Thyroid gland (tissue), 4 donors: Measurements from ENCODE around the gene BARHL2. TPM values are rescaled to one million over a fixed set of nuclear protein-coding genes. Genes with fewer than 3 reads are reported as not detected.

Source experiments
- DNase-seq, 2 donors: peaks; one replicate each; pipeline ENCODE4 v3.0.0-alpha.2; 2019
- H3K27ac ChIP-seq, 3 donors: fragments of 200-600 bp; sonication (generic); 1 replicate in 2 of 3; 2 replicates in 1 of 3; pipeline ENCODE4 v1.5.1; 2016 to 2019; ENCODE audit warnings: mild to moderate bottlenecking in 1 of 3, moderate library complexity in 1 of 3
- H3K27me3 ChIP-seq: fragments of 200-600 bp; sonication (generic); one replicate; pipeline ENCODE4 v1.5.1; 2019
- H3K36me3 ChIP-seq, 2 donors: fragments of 200-600 bp; sonication (generic); one replicate each; pipeline ENCODE4 v1.5.1; 2016 to 2019
- H3K4me1 ChIP-seq, 2 donors: fragments of 200-600 bp; sonication (generic); one replicate each; pipeline ENCODE4 v1.5.1; 2017 to 2019
- H3K4me3 ChIP-seq, 3 donors: fragments of 200-600 bp; sonication (generic); replicated peaks in 1 of 3; 1 replicate in 2 of 3; 2 replicates in 1 of 3; pipeline ENCODE4 v1.5.1; 2016; ENCODE audit warnings: mild to moderate bottlenecking in 1 of 3
- H3K9me3 ChIP-seq: fragments of 200-600 bp; sonication (generic); one replicate; pipeline ENCODE4 v1.5.1; 2017
- CTCF ChIP-seq, 6 experiments: fragments of 200-600 bp in 3 of 6; fragments of 450-650 bp in 3 of 6; sonication (generic) in 3 of 6; IDR thresholded peaks; one replicate each; pipeline ENCODE4 v1.5.1; 2016 to 2019; ENCODE audit warnings: antibody characterized with exemption in 6 of 6, mild to moderate bottlenecking in 2 of 6, inconsistent platforms in 1 of 6, moderate library complexity in 1 of 6
- POLR2A ChIP-seq, 2 donors: fragments of 450-650 bp; IDR thresholded peaks; one replicate each; pipeline ENCODE4 v1.6.1; 2017; ENCODE audit warnings: antibody characterized with exemption in 2 of 2, mild to moderate bottlenecking in 2 of 2, moderate library complexity in 1 of 2
- WGBS, 2 donors: methylation state at CpG; one replicate each; pipeline ENCODE4 v1.1.5; 2017; 5-methylcytosine and 5-hydroxymethylcytosine counted together
- intact Hi-C: fragments of 100-400 bp; cut with DNase I; formaldehyde crosslinking; loops from one replicate; pipeline ENCODE4 v1.15.1; 2023
- total RNA-seq, 4 donors: library from RNA; depleted of rRNA; stranded (reverse); fragments of >200 nt; gene quantifications; one replicate each; pipeline ENCODE4 v1.2.3, GENCODE V29; 2016

BARHL2 gene
- total RNA-seq, 4 donors from 2014 or later: not detected

GRCh38 chr1:90675161-90675847 lies 41.8 kb downstream of the BARHL2 start:
- 87 to 96% methylated on average over 1 of the region's 1 CpG for WGBS, 2 donors
- TF ChIP-seq POLR2A (IDR thresholded peaks at IDR 0.05): no peak
- no peak for TF ChIP-seq CTCF (IDR thresholded peaks at IDR 0.05)
- H3K36me3 ChIP-seq: no peaks in the 10 kb centered on the region

GRCh38 chr1:90671741-90672140 lies 45.4 kb downstream of the BARHL2 start:
- H3K4me3 ChIP-seq: no peak overlapping the region
- H3K27ac ChIP-seq: no peak overlapping the region
- H3K9me3 ChIP-seq: no peaks in the 10 kb centered on the region
- intact Hi-C loops: no loop called here
- no peak for DNase-seq
- H3K4me1 ChIP-seq: no peaks in the 10 kb centered on the region
- WGBS, 2 donors: 79 to 88% methylated on average over 3 of the region's 3 CpGs
- H3K36me3 ChIP-seq: no peaks in the 10 kb centered on the region
- TF ChIP-seq CTCF (IDR thresholded peaks at IDR 0.05) (no peak), POLR2A (IDR thresholded peaks at IDR 0.05) (no peak)
- H3K27me3 ChIP-seq: no peaks in the 10 kb centered on the region

More at GRCh38 chr1:90675161-90675847, 41.8 kb downstream of the BARHL2 start:
- intact Hi-C loops: no loop called here
- Histone ChIP-seq H3K27me3 (no peaks in the 10 kb centered on the region), H3K4me1 (no peaks in the 10 kb centered on the region), H3K9me3 (no peaks in the 10 kb centered on the region), H3K4me3 (no peak overlapping the region), H3K27ac (no peak overlapping the region)
- DNase-seq: no peak

- Histone ChIP-seq H3K36me3 (no peaks in the 10 kb centered on the region), H3K9me3 (no peaks in the 10 kb centered on the region), H3K27ac (no peak overlapping the region), H3K27me3 (no peaks in the 10 kb centered on the region), H3K4me3 (no peak overlapping the region), H3K4me1 (no peaks in the 10 kb centered on the region)
- 100% methylated on average over 1 of the region's 1 CpG for WGBS, 2 donors
- no peak for TF ChIP-seq CTCF (IDR thresholded peaks at IDR 0.05)
- TF ChIP-seq POLR2A (IDR thresholded peaks at IDR 0.05): no peak
- intact Hi-C loops: no loop called here
- no peak for DNase-seq
Observed at GRCh38 chr1:90671251-90671650, 45.9 kb downstream of the BARHL2 start.
